Memory B cell (primary cell): ENCODE results near the gene BMI1.

Experiments used
- ATAC-seq: fragments of 150-1000 bp; cut with Tn5 transposase; 2 replicates; pipeline ENCODE4 v1.10.0; 2021; ENCODE audit warnings: low read depth, mild to moderate bottlenecking, moderate library complexity
- DNase-seq, 2 donors: peaks; one replicate each; pipeline ENCODE4 v3.0.0; 2022; ENCODE audit warnings: low spot score in 2 of 2
- H3K27ac Mint-ChIP-seq: one replicate; pipeline ENCODE4 v1.8.0; 2022; ENCODE audit warnings: mild to moderate bottlenecking, moderate library complexity, mixed read lengths
- H3K27me3 Mint-ChIP-seq: one replicate; pipeline ENCODE4 v1.8.0; 2022; ENCODE audit warnings: mixed read lengths
- H3K36me3 Mint-ChIP-seq: one replicate; pipeline ENCODE4 v1.8.0; 2022; ENCODE audit warnings: mild to moderate bottlenecking, mixed read lengths
- H3K4me1 Mint-ChIP-seq: one replicate; pipeline ENCODE4 v1.8.0; 2022; ENCODE audit warnings: mixed read lengths
- H3K4me3 Mint-ChIP-seq: one replicate; pipeline ENCODE4 v1.8.0; 2022; ENCODE audit warnings: mild to moderate bottlenecking, moderate library complexity, mixed read lengths
- H3K9me3 Mint-ChIP-seq: one replicate; pipeline ENCODE4 v1.8.0; 2022; ENCODE audit warnings: mixed read lengths

The BMI1 gene

GRCh38 chr10:22374489-22375126 lies 53.7 kb downstream of the BMI1 start:
- ATAC-seq, result no peak
- H3K36me3 Mint-ChIP-seq, result no peaks in the 10 kb centered on the region
- peaks cover 18% of the 10 kb centered on the region for H3K4me1 Mint-ChIP-seq
- no peak overlapping the region for H3K4me3 Mint-ChIP-seq
- no peaks in the 10 kb centered on the region for H3K9me3 Mint-ChIP-seq
- H3K27ac Mint-ChIP-seq, result no peak overlapping the region
- H3K27me3 Mint-ChIP-seq, result no peaks in the 10 kb centered on the region
- DNase-seq, result no peak

- H3K4me1 Mint-ChIP-seq, result peaks cover 18% of the 10 kb centered on the region
- H3K4me3 Mint-ChIP-seq, result peak overlapping the region; percentile 12
- no peaks in the 10 kb centered on the region for H3K36me3 Mint-ChIP-seq
- no peaks in the 10 kb centered on the region for H3K9me3 Mint-ChIP-seq
- DNase-seq (no peak), ATAC-seq (no peak)
- H3K27ac Mint-ChIP-seq, result no peak overlapping the region
- peaks cover 2% of the 10 kb centered on the region for H3K27me3 Mint-ChIP-seq
These were observed 58.2 kb downstream of the BMI1 start for GRCh38 chr10:22379059-22379458.
